SK-N-SH (cell line): ENCODE measurements around the gene UBE2R2. TPM values are rescaled to one million over a fixed set of nuclear protein-coding genes. Genes with fewer than 3 reads are reported as not detected.

Source experiments
- CTCF ChIA-PET: fragments of 300-600, 350-600 bp; formaldehyde crosslinking; extraction: SDS; loops from one replicate; lab custom pipeline; 2021; lab: Yijun Ruan, JAX
- POLR2A ChIA-PET: fragments of 350-600 bp; sonication (Branson Sonifier 250); formaldehyde crosslinking; extraction: SDS; loops from one replicate; lab custom pipeline; 2020; ENCODE audit warnings: antibody characterized with exemption, inconsistent platforms; lab: Yijun Ruan, JAX
- DNase-seq: peaks from one replicate; pipeline ENCODE4 v3.0.0; 2012
- H2AFZ ChIP-seq: fragments of 200-600 bp; sonication (generic); 2 replicates; pipeline ENCODE4 v1.8.1; 2016; ENCODE audit warnings: antibody characterized with exemption, mild to moderate bottlenecking, low read depth
- H3F3A ChIP-seq: fragments of 200-600 bp; sonication (generic); replicated peaks from 2 replicates; pipeline ENCODE3; 2016; ENCODE audit warnings: antibody characterized with exemption, mild to moderate bottlenecking; ENCODE audit not compliant: insufficient read depth
- H3K27ac ChIP-seq, 2 experiments: fragments of 200-500 bp in 1 of 2; fragments of 200-600 bp in 1 of 2; sonication (Bioruptor generic) in 1 of 2; sonication (generic), shearing (Covaris generic) in 1 of 2; 2 replicates each; pipeline versions ENCODE4 v1.5.1 to v1.6.1; 2014 to 2016; ENCODE audit warnings: low read depth in 2 of 2, inconsistent platforms in 1 of 2, low read length in 1 of 2, mild to moderate bottlenecking in 1 of 2, mixed read lengths in 1 of 2
- H3K27me3 ChIP-seq: fragments of 200-600 bp; sonication (generic), shearing (Covaris generic); 2 replicates; pipeline ENCODE4 v1.6.1; 2016; ENCODE audit warnings: mixed run types; ENCODE audit not compliant: insufficient read depth
- H3K36me3 ChIP-seq, 2 experiments: fragments of 200-500 bp in 1 of 2; fragments of 200-600 bp in 1 of 2; sonication (Bioruptor generic) in 1 of 2; sonication (generic) in 1 of 2; replicated peaks in 1 of 2; 2 replicates each; pipeline versions ENCODE3 to v1.5.1; 2014 to 2016; ENCODE audit warnings: low read length in 1 of 2, mild to moderate bottlenecking in 1 of 2; ENCODE audit not compliant: insufficient read depth in 2 of 2, control insufficient read depth in 1 of 2
- H3K4me1 ChIP-seq, 2 experiments: fragments of 200-500 bp in 1 of 2; fragments of 200-600 bp in 1 of 2; sonication (Bioruptor generic) in 1 of 2; sonication (generic), shearing (Covaris generic) in 1 of 2; 2 replicates each; pipeline versions ENCODE4 v1.5.1 to v1.6.1; 2014 to 2016; ENCODE audit warnings: low read depth in 1 of 2, low read length in 1 of 2, mixed run types in 1 of 2; ENCODE audit not compliant: insufficient read depth in 2 of 2, control insufficient read depth in 1 of 2
- H3K4me2 ChIP-seq: fragments of 200-600 bp; sonication (generic), shearing (Covaris generic); 2 replicates; pipeline ENCODE4 v1.6.1; 2017; ENCODE audit warnings: mixed run types
- H3K4me3 ChIP-seq, 2 experiments: fragments of 200-500 bp in 1 of 2; fragments of 200-600 bp in 1 of 2; sonication (Bioruptor generic) in 1 of 2; sonication (generic), shearing (Covaris generic) in 1 of 2; 2 replicates each; pipeline versions ENCODE4 v1.5.1 to v1.8.1; 2014 to 2016; ENCODE audit warnings: low read depth in 2 of 2, inconsistent platforms in 1 of 2, low read length in 1 of 2, mild to moderate bottlenecking in 1 of 2, mixed read lengths in 1 of 2, moderate library complexity in 1 of 2
- H3K79me2 ChIP-seq: fragments of 200-600 bp; sonication (generic); 2 replicates; pipeline ENCODE4 v1.8.1; 2017; ENCODE audit warnings: mild to moderate bottlenecking; ENCODE audit not compliant: insufficient read depth
- H3K9ac ChIP-seq: fragments of 200-600 bp; sonication (generic); 2 replicates; pipeline ENCODE4 v1.6.1; 2017; ENCODE audit warnings: mixed run types
- H3K9me2 ChIP-seq: fragments of 200-600 bp; sonication (generic); 2 replicates; pipeline ENCODE4 v1.6.1; 2017; ENCODE audit warnings: mixed run types
- H3K9me3 ChIP-seq: fragments of 200-600 bp; sonication (generic); 2 replicates; pipeline ENCODE4 v1.6.1; 2017; ENCODE audit warnings: mixed run types, mild to moderate bottlenecking, moderate library complexity
- H4K20me1 ChIP-seq: fragments of 200-600 bp; sonication (generic); 2 replicates; pipeline ENCODE4 v1.6.1; 2017; ENCODE audit warnings: mild to moderate bottlenecking, mixed run types; ENCODE audit not compliant: insufficient read depth
- CTCF ChIP-seq: fragments of 200-600 bp; sonication (generic); IDR thresholded peaks from 2 replicates; pipeline ENCODE4 v1.6.1; 2017; ENCODE audit warnings: antibody characterized with exemption, mild to moderate bottlenecking, moderate library complexity
- GABPA ChIP-seq: IDR thresholded peaks from 2 replicates; pipeline ENCODE4 v1.4.0; 2012; ENCODE audit warnings: low read depth, mild to moderate bottlenecking
- JUND ChIP-seq: IDR thresholded peaks from 2 replicates; pipeline ENCODE4 v1.4.0; 2012
- MEF2A ChIP-seq: IDR thresholded peaks from 2 replicates; pipeline ENCODE4 v1.4.0; 2012; ENCODE audit warnings: low read depth, borderline replicate concordance
- POLR2AphosphoS5 ChIP-seq: IDR thresholded peaks from 2 replicates; pipeline ENCODE4 v1.6.1; 2012; ENCODE audit warnings: low read depth, low read length
- RAD21 ChIP-seq: IDR thresholded peaks from 2 replicates; pipeline ENCODE4 v1.6.1; 2012; ENCODE audit warnings: mild to moderate bottlenecking, low read length
- RCOR1 ChIP-seq: fragments of 150-350 bp; IDR thresholded peaks from 2 replicates; pipeline ENCODE4 v1.6.1; 2017; ENCODE audit warnings: antibody characterized with exemption, low read length
- RXRA ChIP-seq: IDR thresholded peaks from 2 replicates; pipeline ENCODE4 v1.4.0; 2012; ENCODE audit warnings: low read depth, mild to moderate bottlenecking, borderline replicate concordance
- SIN3A ChIP-seq: IDR thresholded peaks from 2 replicates; pipeline ENCODE4 v1.6.1; 2012; ENCODE audit warnings: low read depth, mild to moderate bottlenecking, low read length, moderate library complexity, borderline replicate concordance
- SMC3 ChIP-seq: IDR thresholded peaks from 2 replicates; pipeline ENCODE4 v1.6.1; 2012; ENCODE audit warnings: low read depth, low read length, improper control_type of control experiment
- TAF1 ChIP-seq: IDR thresholded peaks from 2 replicates; pipeline ENCODE4 v1.6.1; 2012; ENCODE audit warnings: low read depth, mild to moderate bottlenecking, low read length, moderate library complexity, borderline replicate concordance
- TEAD4 ChIP-seq: IDR thresholded peaks from 2 replicates; pipeline ENCODE4 v1.4.0; 2012; ENCODE audit warnings: mild to moderate bottlenecking, borderline replicate concordance; ENCODE audit not compliant: insufficient read depth
- WGBS: methylation state at CpG from one replicate; pipeline ENCODE4 v1.1.6; 2017; ENCODE audit warnings: low lambda C conversion rate; 5-methylcytosine and 5-hydroxymethylcytosine counted together
- polyA plus RNA-seq, 3 experiments: library from polyadenylated mRNA; depleted of rRNA; stranded (reverse); fragments of >200 nt; gene quantifications; 2 replicates each; pipeline ENCODE4 v1.2.3, GENCODE V29; 2012

The UBE2R2 gene
- polyA plus RNA-seq, 1 of the 3 experiments (the other 2 are of a cell fraction) = 19.7 TPM

DNA sequence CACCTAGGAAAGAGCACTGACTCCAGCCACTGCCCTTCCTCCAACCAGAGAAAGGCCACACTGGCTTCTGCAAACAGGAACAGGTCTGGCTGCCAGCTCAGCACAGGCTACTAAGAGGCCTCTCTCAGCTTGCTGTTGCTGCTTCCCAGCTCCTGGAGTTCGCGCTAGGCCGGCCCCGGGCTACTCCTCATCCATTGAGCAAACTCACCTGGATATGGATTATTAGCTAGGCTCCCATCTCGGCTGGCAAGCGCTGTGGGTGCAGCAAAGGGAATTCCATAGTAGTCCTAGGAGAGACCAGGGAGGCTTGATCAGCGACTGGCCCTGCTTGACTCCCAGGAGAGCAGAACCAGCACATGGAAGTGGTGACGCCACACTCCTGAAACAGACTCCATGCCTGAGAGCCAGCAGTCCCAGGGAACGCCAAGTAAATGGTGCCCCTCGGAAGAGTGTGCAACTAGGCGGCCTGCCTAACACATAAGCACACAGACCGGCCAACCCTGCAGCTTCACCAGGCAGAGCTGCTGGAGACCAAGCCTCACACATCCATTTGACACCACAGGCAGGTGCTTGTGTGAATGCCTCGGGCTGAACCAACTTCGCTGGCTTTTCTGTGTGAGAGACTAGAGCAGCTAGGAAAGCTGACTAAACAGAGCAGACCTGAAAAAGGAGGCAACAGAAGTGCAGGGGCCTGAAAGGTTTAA lies 107.2 kb downstream of the UBE2R2 start:
- no peak overlapping the region for H2AFZ ChIP-seq
- ChIA-PET CTCF (interaction anchor here (0.7 to 5.1 kb wide), 9 partner anchors 10 to 330 kb away, joined by 3 to 40 read pairs (median 5); partner anchors contain the start of gene DCAF12), POLR2A (interaction anchor here (0.6 kb wide), 1 partner anchor 13 kb away, joined by 5 read pairs; no protein-coding TSS in a partner anchor)
- H3K79me2 ChIP-seq = no peaks in the 10 kb centered on the region
- peaks cover 31 to 99% of the 10 kb centered on the region in 2 experiments for H3K36me3 ChIP-seq
- no peak overlapping the region for H3K4me2 ChIP-seq
- no peak overlapping the region; a peak in 1 of 4 replicates for H3K27ac ChIP-seq
- TF ChIP-seq MEF2A (no peak), SIN3A (no peak), GABPA (no peak), JUND (no peak), TEAD4 (no peak), TAF1 (no peak), RCOR1 (no peak)
- H4K20me1 ChIP-seq = peaks cover 10% of the 10 kb centered on the region; the same call in 1 of the 2 replicates
- peaks cover 23% of the 10 kb centered on the region for H3F3A ChIP-seq
- DNase-seq = no peak
- no peaks in the 10 kb centered on the region for H3K27me3 ChIP-seq
- no peak overlapping the region for H3K4me3 ChIP-seq
- H3K9ac ChIP-seq = no peak overlapping the region
- no peaks in the 10 kb centered on the region for H3K9me3 ChIP-seq
- H3K4me1 ChIP-seq = no peaks in the 10 kb centered on the region; a peak in 1 of 4 replicates
- 95% methylated on average over 8 of the region's 14 CpGs for WGBS
- H3K9me2 ChIP-seq = no peaks in the 10 kb centered on the region

- Histone ChIP-seq H3K4me3 (no peak overlapping the region; a peak in 1 of 4 replicates), H3F3A (peaks cover 15% of the 10 kb centered on the region), H3K36me3 (peaks cover 30 to 94% of the 10 kb centered on the region in 2 experiments), H3K9me2 (no peaks in the 10 kb centered on the region), H4K20me1 (peaks cover 10% of the 10 kb centered on the region; the same call in 1 of the 2 replicates), H3K4me1 (no peaks in the 10 kb centered on the region; a peak in 1 of 4 replicates), H3K9me3 (no peaks in the 10 kb centered on the region), H3K9ac (no peak overlapping the region), H3K27me3 (no peaks in the 10 kb centered on the region), H3K27ac (no peak overlapping the region; a peak in 1 of 4 replicates), H3K79me2 (no peaks in the 10 kb centered on the region), H3K4me2 (no peak overlapping the region), H2AFZ (no peak overlapping the region)
- DNase-seq = peak; percentile 70
- TF ChIP-seq SMC3 (peak; percentile 59), RXRA (no peak), CTCF (peak; percentile 74), POLR2AphosphoS5 (no peak; the same call in 1 of the 2 replicates), RAD21 (peak; percentile 61)
- POLR2A ChIA-PET = interaction anchor here (0.6 kb wide), 1 partner anchor 12 kb away, joined by 5 read pairs; no protein-coding TSS in a partner anchor
- CTCF ChIA-PET = interaction anchor here (0.7 to 5.1 kb wide), 20 partner anchors 9 to 605 kb away, joined by 3 to 40 read pairs (median 3); partner anchors contain the start of gene DCAF12
- 71% methylated on average over 13 of the region's 17 CpGs for WGBS
These were observed 108.2 kb downstream of the UBE2R2 start for GRCh38 chr9:33924978-33925797.
